HG02885 (cell line): ENCODE results near the gene CUEDC1.
"Not testable (repeated sequence)": the region's sequence is repeated elsewhere in the genome, so short reads cannot be mapped to it uniquely, and the experiment has no call there.

ENCODE experiments used
- ATAC-seq: cut with Tn5 transposase; IDR thresholded peaks from one replicate; pipeline ENCODE4 v1.9.1; 2021; ENCODE audit warnings: mild to moderate bottlenecking; ENCODE audit not compliant: unreplicated experiment, poor library complexity

CUEDC1 gene

DNA sequence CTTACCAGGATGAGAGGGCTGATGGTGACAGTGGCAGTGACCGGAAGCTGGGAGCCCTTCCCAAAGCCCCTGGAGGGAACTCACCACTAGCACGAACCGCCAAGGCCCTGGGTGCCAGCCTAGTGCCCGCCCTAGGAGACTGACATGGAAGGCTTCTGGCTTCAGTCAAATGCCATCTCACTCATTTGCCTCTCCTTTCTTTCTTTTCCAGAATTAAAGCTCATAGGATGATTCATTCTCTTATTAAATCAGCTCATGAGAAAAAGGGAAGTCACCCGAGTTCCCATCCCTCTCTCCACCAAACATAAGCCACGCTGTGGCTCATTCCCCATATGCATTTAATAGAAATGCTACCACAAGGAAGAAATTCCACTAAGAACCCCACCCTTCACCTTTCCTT lies 12.1 kb downstream of the CUEDC1 start:
- ATAC-seq, result no peak

DNA sequence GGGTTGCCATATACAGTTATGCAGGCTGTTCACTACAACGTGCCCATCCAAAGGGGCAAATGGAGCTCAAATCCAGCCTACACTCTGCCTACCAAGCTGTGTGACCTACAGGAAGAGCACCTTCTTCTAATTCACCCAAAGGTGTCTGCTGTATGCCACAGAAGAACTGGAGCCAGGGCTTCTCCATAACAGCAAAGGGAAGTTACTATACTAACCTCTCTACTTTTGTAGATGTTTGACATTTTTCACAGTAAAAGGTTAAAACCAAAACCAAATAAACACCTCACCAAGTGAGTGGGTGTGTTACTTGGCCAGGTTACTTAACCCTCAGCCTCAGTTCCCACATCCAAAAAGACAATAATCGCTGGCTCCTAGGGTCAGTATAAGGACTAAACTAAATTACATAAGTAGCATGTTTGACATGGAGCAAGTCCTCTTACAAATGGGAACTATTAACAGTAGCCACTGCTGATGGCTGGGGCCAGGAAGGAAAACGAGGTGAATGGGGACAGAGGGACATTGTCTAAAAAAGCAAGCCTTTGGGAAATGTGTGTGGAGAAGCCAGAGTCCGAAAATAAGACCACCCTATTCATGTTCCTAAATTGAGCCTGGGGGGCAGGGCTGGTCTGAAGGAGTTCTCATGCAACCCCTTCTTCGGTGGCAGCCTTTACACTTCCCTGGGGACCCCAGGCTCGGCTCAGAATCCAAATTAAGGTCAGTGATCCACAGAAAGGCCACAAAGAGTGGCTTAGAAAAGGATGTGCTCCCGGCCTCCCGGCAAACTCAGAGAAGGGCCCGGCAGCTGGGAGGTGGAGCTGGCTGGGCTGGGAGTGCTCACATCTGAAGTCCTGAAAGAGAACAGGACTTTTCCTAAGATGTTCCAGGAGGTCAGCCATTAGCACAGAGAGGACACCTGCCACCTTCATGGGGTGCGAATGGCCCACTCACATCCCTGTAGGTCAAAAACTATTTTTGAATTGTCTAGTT lies 13.5 kb downstream of the CUEDC1 start:
- no peak for ATAC-seq

DNA sequence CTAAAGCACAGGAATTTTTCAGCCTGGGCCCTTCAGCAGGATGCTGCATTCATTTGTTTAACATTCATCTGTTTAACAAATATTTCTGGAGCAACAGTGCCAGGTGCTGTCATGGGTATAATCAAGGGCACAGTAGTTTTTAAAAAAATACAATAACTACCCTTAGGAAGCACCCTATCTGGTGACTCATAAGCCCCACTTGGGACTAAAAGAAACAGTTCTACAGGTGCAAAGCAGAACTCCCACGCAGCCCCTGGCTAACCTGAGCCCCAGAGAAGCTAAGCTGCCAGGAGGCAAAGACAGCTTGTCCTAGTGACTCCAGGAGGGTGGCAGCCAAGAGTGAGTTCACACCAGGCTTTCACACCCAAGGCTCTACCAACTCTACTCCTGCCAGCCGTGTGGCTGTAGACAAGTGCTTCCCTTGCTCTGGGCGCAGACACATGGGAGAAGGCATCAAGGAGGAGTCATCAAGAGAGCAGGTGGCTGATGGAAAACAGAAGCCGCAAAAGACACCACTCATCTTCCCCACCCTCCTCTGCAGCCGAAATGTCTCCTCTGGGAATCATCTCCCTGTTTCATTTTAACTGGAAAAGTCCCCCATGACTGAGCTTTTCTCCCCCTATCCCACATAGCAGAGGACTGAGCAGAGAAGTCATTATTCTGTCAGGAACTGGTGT lies 14.4 kb downstream of the CUEDC1 start:
- ATAC-seq, result peak; percentile 51

DNA sequence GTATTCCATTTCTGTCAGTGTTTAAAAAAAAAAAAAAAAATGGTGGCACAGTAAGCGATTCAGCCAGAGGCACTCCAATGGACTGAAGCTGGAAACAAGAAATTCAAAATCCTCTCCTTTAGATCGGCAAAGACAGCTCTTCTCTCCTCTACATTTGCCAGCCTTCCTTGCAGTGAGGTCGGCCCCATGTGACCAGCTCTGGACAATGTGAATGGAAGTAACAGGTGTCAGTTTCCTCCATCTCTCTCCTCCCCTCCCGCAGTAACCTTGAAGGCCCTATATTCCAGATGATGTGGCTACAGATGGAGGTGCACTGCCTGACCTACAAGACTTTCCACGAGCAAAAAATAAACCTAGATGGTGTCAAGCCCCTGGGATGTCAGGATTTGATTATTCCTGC lies 15.0 kb downstream of the CUEDC1 start:
- no peak for ATAC-seq

DNA sequence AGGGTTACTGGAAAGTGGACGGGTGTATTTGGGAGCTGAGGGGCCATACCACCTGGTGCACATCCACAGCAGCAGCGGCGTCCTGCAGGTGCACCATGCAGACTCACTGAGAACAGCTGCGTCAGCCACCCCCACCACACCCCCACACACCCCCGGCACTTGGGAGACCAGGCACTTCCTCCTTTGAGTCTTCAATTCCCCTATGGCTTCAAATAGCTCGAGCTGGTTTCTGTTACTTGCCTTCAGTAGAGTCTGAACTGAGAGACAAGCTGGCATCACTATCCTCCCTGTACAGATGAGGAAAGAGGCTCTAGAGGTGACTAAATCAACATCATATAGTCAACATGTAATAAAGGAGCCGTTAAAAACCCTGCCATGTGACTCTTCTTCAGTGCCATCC lies 15.4 kb downstream of the CUEDC1 start:
- ATAC-seq, result peak; percentile 74

DNA sequence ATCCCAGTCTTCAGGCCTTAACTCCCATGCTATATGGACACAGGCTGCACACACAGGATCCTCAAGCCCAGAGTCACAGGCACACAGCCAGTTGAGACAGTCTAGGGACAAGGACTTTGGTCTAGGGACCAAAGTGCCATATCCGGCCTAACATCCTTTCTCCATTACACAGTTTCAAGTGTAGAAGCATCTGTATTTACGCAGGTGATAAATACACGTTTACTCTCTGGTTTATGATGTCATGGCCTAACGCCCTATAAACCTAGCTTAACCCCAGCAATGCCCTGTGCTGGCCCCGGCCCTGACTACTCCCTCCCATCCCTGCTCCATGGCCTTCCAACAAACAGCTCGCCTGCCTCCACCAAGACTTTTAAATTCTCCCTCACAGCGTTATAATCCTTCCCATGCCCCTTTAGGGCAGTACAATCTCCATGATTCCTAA lies 17.1 kb downstream of the CUEDC1 start:
- ATAC-seq, result no peak

DNA sequence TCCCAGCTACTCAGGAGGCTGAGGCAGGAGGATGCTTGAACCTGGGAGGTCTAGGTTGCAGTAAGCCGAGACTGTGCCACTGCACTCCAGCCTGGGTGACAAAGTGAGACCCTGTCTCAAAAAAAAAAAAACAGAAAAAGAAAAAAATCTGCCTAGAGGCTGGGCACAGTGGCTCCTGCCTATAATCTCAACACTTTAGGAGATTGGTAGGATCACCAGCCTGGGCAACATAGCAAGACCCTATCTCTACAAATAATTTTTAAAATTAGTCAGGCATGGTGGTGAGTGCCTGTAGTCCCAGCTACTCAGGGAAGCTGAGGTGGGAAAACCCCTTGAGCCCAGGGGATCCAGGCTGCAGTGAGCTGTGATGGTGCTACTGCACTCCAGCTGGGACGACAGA lies 17.7 kb downstream of the CUEDC1 start:
- ATAC-seq, result no peak

DNA sequence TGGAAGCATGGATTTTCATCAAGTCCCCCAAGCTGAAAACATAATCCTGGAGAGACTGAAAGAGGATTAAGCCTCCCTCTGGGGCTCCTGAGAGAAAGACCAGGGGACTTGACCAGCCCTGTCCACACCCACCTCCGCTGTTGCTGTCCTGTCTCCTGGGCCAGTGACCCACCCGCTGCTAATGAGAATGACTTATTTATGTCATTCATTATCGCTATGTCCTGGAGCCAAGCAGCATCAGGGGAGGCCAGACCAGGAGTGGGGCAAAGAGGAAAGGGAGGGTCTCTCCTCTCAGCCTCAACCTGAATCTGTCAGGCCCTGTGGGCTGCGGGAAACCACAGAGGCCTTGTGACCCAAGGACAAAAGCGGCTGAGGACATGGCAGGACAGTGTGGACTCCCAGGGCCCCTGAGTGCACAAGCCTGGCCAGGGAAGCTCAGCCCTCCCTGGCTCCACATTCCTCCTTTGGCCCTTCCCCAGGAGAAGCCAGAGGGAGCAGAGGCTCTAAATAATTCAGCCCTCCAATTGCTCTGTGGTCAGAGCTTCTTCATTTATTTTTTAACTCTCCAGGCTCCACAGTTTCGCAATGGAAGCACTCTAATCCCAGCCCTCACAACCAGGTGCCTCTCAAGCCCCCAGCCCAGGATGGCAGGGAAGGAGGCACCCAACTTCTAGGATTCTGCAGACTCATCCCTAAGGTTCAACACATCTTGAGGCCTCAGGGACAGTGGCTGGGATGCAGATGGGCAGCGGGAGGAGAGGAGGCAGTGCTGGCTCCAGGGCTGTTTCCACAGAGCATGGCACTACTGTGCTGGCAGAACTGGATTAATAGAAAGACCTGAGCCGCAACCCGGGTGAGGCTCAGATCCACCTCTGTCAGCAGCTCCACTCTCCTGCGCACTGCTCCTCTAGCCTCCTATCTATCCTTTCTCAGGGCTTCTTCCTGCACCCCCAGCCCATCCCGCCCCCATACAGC lies 19.1 kb downstream of the CUEDC1 start:
- ATAC-seq, result no peak

DNA sequence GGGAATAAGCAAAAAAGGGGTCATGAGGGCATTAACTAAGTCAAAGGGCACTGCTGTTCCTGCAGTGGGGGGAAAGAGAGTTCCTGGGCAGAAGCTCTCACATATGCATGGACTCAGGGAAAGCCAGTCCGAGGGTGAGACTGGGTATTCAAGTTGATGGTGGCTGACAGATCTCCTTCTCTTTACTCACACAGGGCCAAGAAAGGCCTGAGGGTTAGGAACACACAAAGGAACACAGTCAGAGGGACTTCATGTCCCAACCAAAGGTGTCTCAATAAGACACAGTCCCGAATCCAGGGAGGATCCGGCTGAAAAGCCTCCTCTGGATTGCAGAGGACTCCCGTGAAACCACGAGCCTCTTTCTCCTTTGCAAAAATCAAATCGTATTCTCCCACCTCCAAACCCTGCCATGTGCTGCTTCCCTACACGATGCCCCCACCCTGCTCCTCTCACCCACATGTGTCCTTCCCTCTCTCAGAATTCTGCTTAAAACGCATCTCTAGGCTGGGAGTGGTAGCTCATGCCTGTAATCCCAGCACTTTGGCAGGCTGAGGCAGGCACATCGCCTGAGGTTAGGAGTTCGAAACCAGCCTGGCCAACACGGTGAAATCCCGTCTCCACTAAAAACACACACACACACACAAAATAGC lies 23.6 kb downstream of the CUEDC1 start:
- ATAC-seq, result no peak

DNA sequence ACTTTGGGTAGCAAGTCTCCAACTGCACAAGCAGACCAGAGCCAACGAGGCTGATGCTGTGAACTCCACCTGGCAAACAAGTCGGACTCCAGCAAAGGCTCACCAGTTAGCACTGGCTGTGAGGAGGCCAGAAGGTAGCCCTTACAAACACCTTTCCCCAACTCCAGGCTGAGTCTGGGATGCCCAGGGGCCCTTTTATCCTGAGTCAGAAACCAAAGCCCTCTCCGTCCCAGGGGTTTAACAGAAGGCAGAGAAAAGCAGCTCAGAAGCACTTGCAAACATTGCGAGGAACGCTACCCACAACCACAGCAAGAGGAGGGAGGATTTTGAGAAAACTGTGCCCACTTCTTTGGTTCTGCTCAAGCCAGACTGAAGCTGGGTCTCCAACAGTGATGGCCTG lies 25.0 kb downstream of the CUEDC1 start:
- no peak for ATAC-seq

DNA sequence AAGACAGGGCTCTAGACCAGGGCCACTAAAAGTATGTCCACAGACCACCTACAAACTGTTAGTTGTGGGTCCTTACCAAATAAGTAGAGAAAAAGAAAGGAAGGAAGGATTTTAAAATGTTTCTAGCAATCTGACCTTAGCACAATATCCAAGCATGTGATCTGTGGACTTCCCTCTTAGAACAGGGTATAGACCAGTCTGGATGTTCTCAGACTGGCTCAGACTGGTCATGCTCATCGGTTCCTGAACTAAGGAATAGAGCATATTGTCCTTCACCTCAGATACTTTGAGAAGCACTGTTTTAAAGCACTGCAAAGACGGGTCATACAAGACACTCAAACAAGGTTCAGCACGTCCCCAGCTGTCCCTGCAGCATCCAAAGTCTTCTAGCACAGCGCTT lies 25.8 kb downstream of the CUEDC1 start:
- ATAC-seq, result no peak

DNA sequence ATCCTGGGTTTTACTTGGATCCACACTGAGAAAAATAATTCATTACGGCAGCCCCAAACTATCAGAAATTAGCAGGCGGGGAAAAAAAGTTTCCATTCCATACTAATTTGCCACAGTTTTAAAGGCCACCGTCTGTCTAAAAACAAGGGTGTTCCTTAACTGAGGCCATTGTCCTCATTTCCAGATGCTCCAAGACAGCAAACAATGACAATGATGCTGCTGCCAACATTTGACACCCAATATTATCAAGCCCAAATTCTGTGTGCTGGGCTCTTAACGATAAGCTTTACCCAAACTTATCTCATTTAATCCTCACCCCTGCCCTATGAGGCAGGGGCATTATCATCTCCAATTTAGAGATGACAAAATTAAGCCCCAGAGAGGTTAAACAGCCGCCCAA lies 26.3 kb downstream of the CUEDC1 start:
- ATAC-seq, result no peak

DNA sequence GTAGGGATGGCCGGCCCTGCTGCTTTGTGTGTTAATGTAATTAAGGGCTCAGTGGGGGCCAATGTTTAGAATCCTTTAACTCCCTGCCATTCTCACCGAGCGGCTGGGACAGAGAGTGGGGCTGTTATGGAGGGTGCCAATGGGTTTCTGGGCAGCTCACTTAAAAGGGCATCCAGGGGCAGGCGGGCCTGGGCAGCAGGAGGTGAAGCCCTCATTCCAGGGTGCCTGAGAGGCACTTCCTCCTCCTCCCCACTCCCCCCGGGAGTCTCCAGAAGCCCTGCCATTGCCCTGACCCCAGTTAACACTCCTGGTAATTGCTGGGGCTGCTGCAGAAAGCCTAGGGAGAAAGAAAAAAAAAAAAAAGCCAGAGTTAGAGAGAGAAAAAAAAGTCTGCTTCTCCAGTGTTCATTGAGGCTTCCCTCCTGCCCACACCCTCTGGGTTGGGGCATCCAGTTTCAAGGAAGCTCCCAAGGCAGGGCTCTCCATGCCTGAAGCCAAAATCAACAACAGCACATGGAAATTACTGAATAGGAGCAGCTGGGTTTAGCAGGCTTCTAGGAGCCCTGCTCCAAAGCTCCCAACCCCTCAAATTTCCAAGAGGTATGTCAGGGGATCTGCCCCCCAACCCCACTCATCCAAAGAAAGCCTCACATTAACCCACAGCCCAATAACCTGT lies 28.0 kb downstream of the CUEDC1 start:
- ATAC-seq, result no peak

DNA sequence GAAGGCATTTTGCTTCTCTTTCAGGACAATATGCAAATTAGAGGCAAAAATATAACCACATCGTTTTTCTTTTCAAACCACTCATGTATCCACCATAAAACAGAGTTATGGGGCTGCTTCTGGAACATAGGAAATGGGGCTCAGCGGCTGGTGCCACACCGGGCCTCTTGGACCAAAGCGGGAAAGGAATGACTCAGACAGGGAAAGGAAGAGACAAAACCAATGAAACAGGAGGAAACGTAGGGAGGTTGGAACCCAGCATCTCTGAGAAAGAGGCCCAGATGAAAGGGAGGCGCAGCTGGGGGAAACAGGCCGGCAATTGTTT lies 28.5 kb downstream of the CUEDC1 start:
- ATAC-seq, result no peak

DNA sequence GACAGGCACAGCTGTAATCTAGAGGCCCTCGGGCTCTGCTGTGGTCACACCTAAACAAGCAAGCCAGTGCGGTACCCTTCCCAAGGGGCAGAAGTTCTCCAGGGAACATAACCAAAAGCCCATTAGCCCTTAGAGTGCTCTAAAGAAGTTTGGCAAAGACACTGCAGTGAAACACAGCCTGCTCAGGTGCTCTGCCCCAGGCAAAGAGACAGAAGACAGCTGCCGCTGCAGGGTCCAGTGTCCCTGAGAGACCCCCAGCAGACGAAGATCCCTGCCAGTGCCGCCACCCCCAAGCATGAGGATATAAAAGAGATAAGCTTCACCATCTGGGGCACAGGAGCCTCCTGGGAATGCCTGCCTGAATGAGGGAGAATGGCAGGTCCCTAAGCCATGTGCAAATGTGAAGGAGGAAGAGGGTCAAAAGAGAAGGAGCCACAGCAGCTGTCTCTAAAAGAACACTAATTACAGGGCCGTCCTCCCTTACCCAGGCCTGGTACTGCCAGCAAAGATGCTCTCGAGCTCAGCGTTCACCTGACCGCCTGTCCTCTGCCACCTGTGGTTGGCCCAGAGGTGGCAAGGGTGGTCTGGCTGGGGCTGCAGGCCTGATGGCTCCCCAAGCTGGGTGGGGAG lies 29.7 kb downstream of the CUEDC1 start:
- ATAC-seq, result no peak

DNA sequence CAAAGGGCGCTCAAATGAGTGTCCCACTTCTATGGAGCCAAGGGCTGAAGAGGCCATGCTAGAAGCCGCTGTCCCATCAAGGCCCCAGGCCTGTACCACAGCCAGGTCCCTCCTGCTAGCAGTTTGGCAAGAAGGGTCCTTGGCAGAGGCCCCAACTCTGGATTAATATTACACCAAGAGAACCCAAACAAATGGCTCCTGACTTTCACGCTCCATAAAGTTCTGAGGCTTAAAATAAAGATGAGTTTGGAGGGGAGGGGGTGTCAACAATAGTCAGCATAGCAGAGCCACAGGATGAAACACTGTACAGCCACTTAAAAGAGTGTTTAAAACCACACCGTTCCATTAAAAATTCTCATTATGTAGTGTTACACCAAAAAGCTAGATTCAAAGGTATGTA lies 30.5 kb downstream of the CUEDC1 start:
- no peak for ATAC-seq

DNA sequence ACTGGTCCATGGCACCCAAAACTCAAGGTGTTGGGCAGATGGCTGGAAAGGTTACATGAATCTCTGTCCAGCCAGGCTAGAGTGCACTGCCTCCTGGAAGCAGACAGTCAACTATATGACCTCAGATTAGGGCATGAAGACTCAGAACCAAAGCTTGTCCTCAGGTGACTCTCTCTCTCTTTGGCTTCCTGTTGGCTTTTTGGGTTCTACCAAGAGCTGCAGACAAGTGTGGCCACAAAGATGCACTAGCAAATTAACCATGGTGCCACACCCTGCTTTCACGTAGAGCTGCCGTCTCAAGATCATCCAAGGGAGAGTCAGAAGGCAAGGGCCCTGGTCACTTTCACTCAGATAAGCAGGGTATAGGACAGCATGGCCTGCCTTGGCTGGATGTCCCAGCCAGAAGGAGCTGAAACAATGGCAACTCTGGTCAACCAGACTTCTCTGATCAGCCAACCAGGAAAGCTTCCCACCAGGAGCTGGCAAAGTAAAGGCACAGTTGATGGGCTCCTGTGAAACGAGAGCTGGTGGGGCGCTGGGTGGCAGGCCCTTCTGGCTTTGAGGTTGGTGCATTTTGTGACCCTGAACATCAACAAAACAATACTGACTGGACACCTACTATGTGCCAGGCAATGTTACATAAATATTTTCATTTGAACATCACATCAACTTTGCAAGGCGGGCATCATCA lies 31.9 kb downstream of the CUEDC1 start:
- no peak for ATAC-seq

DNA sequence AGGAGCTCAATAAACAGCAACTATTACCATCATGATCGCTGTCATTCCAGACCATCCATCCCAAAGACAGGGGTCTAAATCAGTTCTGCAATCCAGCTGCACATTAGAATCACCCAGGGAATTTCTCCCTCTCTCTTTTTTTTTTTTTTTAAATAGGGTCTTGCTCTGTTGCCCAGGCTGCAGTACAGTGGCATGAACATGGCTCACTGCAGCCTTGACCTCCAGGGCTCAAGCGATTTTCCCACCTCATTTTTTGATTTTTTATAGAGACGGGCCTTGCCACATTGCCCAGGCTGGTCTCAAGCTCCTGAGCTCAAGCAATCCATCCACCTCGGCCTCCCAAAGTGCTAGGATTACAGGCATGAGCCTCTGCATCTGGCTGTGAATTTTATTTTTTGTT lies 32.5 kb downstream of the CUEDC1 start:
- not testable (repeated sequence) for ATAC-seq
